ENCODE results near the gene CCDC117.
"Not testable (repeated sequence)": the region's sequence is repeated elsewhere in the genome, so short reads cannot be mapped to it uniquely, and the experiment has no call there.

Gene CCDC117

GRCh38 chr22:28791841-28792490, 19.5 kb downstream of the CCDC117 start:
- H3K36me3 Mint-ChIP-seq, result peaks cover 84% of the 10 kb centered on the region
- no peaks in the 10 kb centered on the region for H3K9me3 Mint-ChIP-seq
- DNase-seq (ENCODE audit: low spot score in 2 of 2) (no peak), ATAC-seq (peak; percentile 51)
- no peak overlapping the region for H3K4me3 Mint-ChIP-seq
- peaks cover 54% of the 10 kb centered on the region for H3K4me1 Mint-ChIP-seq
- peak overlapping the region; percentile 34 for H3K27ac Mint-ChIP-seq

GRCh38 chr22:28792491-28793383, 20.2 kb downstream of the CCDC117 start:
- ATAC-seq (peak; percentile 47), DNase-seq (ENCODE audit: low spot score in 2 of 2) (no peak)
- Mint-ChIP-seq H3K4me3 (no peak overlapping the region), H3K4me1 (peaks cover 57% of the 10 kb centered on the region), H3K9me3 (no peaks in the 10 kb centered on the region), H3K36me3 (peaks cover 84% of the 10 kb centered on the region), H3K27ac (peak overlapping the region; percentile 34)

- peaks cover 84% of the 10 kb centered on the region for H3K36me3 Mint-ChIP-seq
- H3K27ac Mint-ChIP-seq, result peak overlapping the region; percentile 59
- H3K4me3 Mint-ChIP-seq, result no peak overlapping the region
- ATAC-seq (no peak), DNase-seq (ENCODE audit: low spot score in 2 of 2) (no peak)
- peaks cover 58% of the 10 kb centered on the region for H3K4me1 Mint-ChIP-seq
- H3K9me3 Mint-ChIP-seq, result no peaks in the 10 kb centered on the region
Observed at GRCh38 chr22:28793976-28794584, 21.6 kb downstream of the CCDC117 start.

- peaks cover 61% of the 10 kb centered on the region for H3K4me1 Mint-ChIP-seq
- peak overlapping the region; percentile 65 for H3K27ac Mint-ChIP-seq
- peak overlapping the region; percentile 4 for H3K4me3 Mint-ChIP-seq
- H3K36me3 Mint-ChIP-seq, result peaks cover 84% of the 10 kb centered on the region
- no peak for ATAC-seq
- DNase-seq (ENCODE audit: low spot score in 2 of 2), result no peak
- H3K9me3 Mint-ChIP-seq, result no peaks in the 10 kb centered on the region
Observed at GRCh38 chr22:28795071-28795693, 22.7 kb downstream of the CCDC117 start.

GRCh38 chr22:28795932-28796856, 23.7 kb downstream of the CCDC117 start:
- Mint-ChIP-seq H3K27ac (peak overlapping the region; percentile 65), H3K9me3 (no peaks in the 10 kb centered on the region), H3K36me3 (peaks cover 91% of the 10 kb centered on the region), H3K4me1 (peaks cover 57% of the 10 kb centered on the region), H3K4me3 (peak overlapping the region; percentile 78)
- ATAC-seq (peak; percentile 38), DNase-seq (ENCODE audit: low spot score in 2 of 2) (no peak)

GRCh38 chr22:28798810-28799605, 26.5 kb downstream of the CCDC117 start:
- ATAC-seq (peak; percentile 55), DNase-seq (ENCODE audit: low spot score in 2 of 2) (peak; percentile 15 to 77)
- peak overlapping the region; percentile 94 for H3K27ac Mint-ChIP-seq

GRCh38 chr22:28799606-28800307, 27.3 kb downstream of the CCDC117 start:
- H3K9me3 Mint-ChIP-seq, result no peaks in the 10 kb centered on the region
- DNase-seq (ENCODE audit: low spot score in 2 of 2), result no peak
- peaks cover 47% of the 10 kb centered on the region for H3K4me1 Mint-ChIP-seq
- peak; percentile 61 for ATAC-seq
- H3K36me3 Mint-ChIP-seq, result peaks cover 79% of the 10 kb centered on the region
- H3K27ac Mint-ChIP-seq, result peak overlapping the region; percentile 94
- H3K4me3 Mint-ChIP-seq, result peak overlapping the region; percentile 78

More at GRCh38 chr22:28798810-28799605, 26.5 kb downstream of the CCDC117 start:
- H3K9me3 Mint-ChIP-seq, result no peaks in the 10 kb centered on the region
- peaks cover 52% of the 10 kb centered on the region for H3K4me1 Mint-ChIP-seq
- H3K36me3 Mint-ChIP-seq, result peaks cover 79% of the 10 kb centered on the region
- H3K4me3 Mint-ChIP-seq, result peak overlapping the region; percentile 78

- Mint-ChIP-seq H3K4me3 (peak within 1 kb of the TSS; percentile 78), H3K36me3 (peaks cover 74% of the 10 kb centered on the region), H3K4me1 (peaks cover 39% of the 10 kb centered on the region), H3K27ac (peak within 1 kb of the TSS; percentile 94), H3K9me3 (no peaks in the 10 kb centered on the region)
- peak; percentile 94 for ATAC-seq
- DNase-seq (ENCODE audit: low spot score in 2 of 2), result peak; percentile 92 to 94
Observed at GRCh38 chr22:28800308-28801041, 28.0 kb downstream of the CCDC117 start, which contains the start of gene XBP1. XBP1 (minus strand) TSS chr22:28800569.

- H3K9me3 Mint-ChIP-seq, result no peaks in the 10 kb centered on the region
- H3K4me3 Mint-ChIP-seq, result peak overlapping the region; percentile 78
- peaks cover 59% of the 10 kb centered on the region for H3K36me3 Mint-ChIP-seq
- no peak for ATAC-seq
- peaks cover 24% of the 10 kb centered on the region for H3K4me1 Mint-ChIP-seq
- DNase-seq (ENCODE audit: low spot score in 2 of 2), result no peak
- H3K27ac Mint-ChIP-seq, result peak overlapping the region; percentile 94
Observed at GRCh38 chr22:28801845-28802594, 29.5 kb downstream of the CCDC117 start.

GRCh38 chr22:28802595-28803123, 30.2 kb downstream of the CCDC117 start:
- Mint-ChIP-seq H3K36me3 (peaks cover 52% of the 10 kb centered on the region), H3K4me1 (peaks cover 22% of the 10 kb centered on the region)

GRCh38 chr22:28805426-28805825, 32.9 kb downstream of the CCDC117 start:
- not testable (repeated sequence) for DNase-seq (ENCODE audit: low spot score in 2 of 2); H3K27ac Mint-ChIP-seq; ATAC-seq; H3K4me3 Mint-ChIP-seq; H3K9me3 Mint-ChIP-seq
- Mint-ChIP-seq H3K36me3 (peaks cover 30% of the 10 kb centered on the region), H3K4me1 (peaks cover 35% of the 10 kb centered on the region)

More at GRCh38 chr22:28802595-28803123, 30.2 kb downstream of the CCDC117 start:
- Mint-ChIP-seq H3K4me3 (peak overlapping the region; percentile 78), H3K27ac (peak overlapping the region; percentile 94), H3K9me3 (no peaks in the 10 kb centered on the region)
- ATAC-seq (no peak), DNase-seq (ENCODE audit: low spot score in 2 of 2) (no peak)
